ENCODE results near the gene SLFNL1. TPM values are rescaled to one million over a fixed set of nuclear protein-coding genes. Genes with fewer than 3 reads are reported as not detected.

The SLFNL1 gene
- polyA plus RNA-seq, 3 donors: 0.04 to 0.11 TPM; not detected in 1

GRCh38 chr1:41024953-41025352 lies 3.4 kb upstream of the SLFNL1 start:
- no peaks in the 10 kb centered on the region for H3K4me1 Mint-ChIP-seq
- no peaks in the 10 kb centered on the region for H4K20me1 ChIP-seq (ENCODE audit: insufficient read depth, low read length)
- H3K27me3 Mint-ChIP-seq (ENCODE audit: low read depth in 3 of 3): no peaks in the 10 kb centered on the region
- no peak overlapping the region for H3K27ac ChIP-seq (ENCODE audit: low read depth in 1 of 2, low read length in 2 of 2)
- H3K9me3 ChIP-seq (replicated peaks in 1 of 2; ENCODE audit: control insufficient read depth in 1 of 2, insufficient read depth in 1 of 2, low read length in 2 of 2): no peaks in the 10 kb centered on the region
- H2AFZ ChIP-seq (ENCODE audit: insufficient read depth, low read depth, low read length, poor library complexity, severe bottlenecking): no peak overlapping the region
- peaks cover 12 to 54% of the 10 kb centered on the region in 2 donors for H3K36me3 ChIP-seq (replicated peaks in 1 of 2; ENCODE audit: control insufficient read depth in 1 of 2, insufficient read depth in 2 of 2, low read length in 2 of 2)
- no peak overlapping the region for H3K9ac ChIP-seq (ENCODE audit: insufficient read depth, low read length, poor library complexity, severe bottlenecking)
- H3K27ac Mint-ChIP-seq: no peak overlapping the region
- H3K79me2 ChIP-seq (ENCODE audit: insufficient read depth, low read length): no peaks in the 10 kb centered on the region
- H3K9me3 Mint-ChIP-seq: no peaks in the 10 kb centered on the region
- H3K36me3 Mint-ChIP-seq: peaks cover 20 to 41% of the 10 kb centered on the region in 2 donors
- no peak overlapping the region for H3K4me3 Mint-ChIP-seq
- H3K4me2 ChIP-seq (replicated peaks; ENCODE audit: extremely low read depth, low read length, poor library complexity, severe bottlenecking): no peak overlapping the region
- TF ChIP-seq CTCF (IDR thresholded peaks at IDR 0.05): no peak
- H3K4me3 ChIP-seq (replicated peaks in 1 of 3; ENCODE audit: low read depth in 2 of 3, low read length in 3 of 3): no peak overlapping the region
- no peaks in the 10 kb centered on the region for H3K27me3 ChIP-seq (ENCODE audit: control insufficient read depth in 2 of 2, insufficient read depth in 2 of 2, low read length in 2 of 2)
- intact Hi-C loops (cut with micrococcal nuclease): no loop called here
- no peaks in the 10 kb centered on the region for H3K4me1 ChIP-seq (ENCODE audit: control insufficient read depth in 1 of 2, insufficient read depth in 2 of 2, low read length in 2 of 2)
- no peak for DNase-seq
- no CpG with 5 or more reads among the region's 2 CpGs for WGBS (ENCODE audit: insufficient coverage)

DNA sequence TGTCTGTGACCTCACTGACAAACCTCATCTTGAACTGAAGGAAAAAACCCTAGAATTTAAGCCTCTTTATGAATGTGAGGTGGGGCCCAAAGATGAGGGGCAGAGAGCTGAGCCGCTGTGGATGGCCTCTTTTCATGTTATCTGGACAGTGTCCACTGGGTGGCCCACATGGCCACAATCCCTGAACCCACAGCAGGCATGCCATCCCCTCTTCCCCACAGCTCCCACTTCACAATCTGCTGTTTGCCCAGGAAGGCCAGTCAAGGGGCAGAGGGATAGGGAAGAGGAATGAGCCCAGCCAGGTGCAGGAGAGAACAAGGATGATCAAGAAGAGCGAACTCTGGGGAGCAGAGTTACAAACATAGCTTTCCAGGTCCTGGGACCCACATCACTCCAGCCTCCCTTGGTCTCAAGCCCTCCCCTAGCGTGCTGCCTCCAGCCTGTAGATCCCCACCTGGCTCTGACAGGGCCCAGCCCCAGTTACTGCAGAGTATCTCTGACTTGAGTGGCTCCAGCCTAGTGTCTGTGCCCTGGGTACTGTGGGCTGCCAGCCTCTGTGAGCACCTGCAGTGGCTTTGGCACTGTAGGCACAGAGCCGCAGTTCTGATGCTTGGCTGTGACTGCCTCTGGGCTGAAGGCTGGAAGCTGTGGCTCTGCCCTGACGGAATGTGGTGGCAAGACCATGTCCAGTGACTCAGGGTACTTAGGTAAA lies 1.9 kb upstream of the SLFNL1 start:
- Histone ChIP-seq H3K4me2 (replicated peaks; ENCODE audit: extremely low read depth, low read length, poor library complexity, severe bottlenecking) (no peak overlapping the region), H3K4me1 (ENCODE audit: control insufficient read depth in 1 of 2, insufficient read depth in 2 of 2, low read length in 2 of 2) (no peaks in the 10 kb centered on the region), H3K9me3 (replicated peaks in 1 of 2; ENCODE audit: control insufficient read depth in 1 of 2, insufficient read depth in 1 of 2, low read length in 2 of 2) (no peaks in the 10 kb centered on the region), H3K9ac (ENCODE audit: insufficient read depth, low read length, poor library complexity, severe bottlenecking) (no peak overlapping the region), H3K4me3 (replicated peaks in 1 of 3; ENCODE audit: low read depth in 2 of 3, low read length in 3 of 3) (no peak overlapping the region), H3K27me3 (ENCODE audit: control insufficient read depth in 2 of 2, insufficient read depth in 2 of 2, low read length in 2 of 2) (no peaks in the 10 kb centered on the region), H3K79me2 (ENCODE audit: insufficient read depth, low read length) (no peaks in the 10 kb centered on the region), H3K27ac (ENCODE audit: low read depth in 1 of 2, low read length in 2 of 2) (no peak overlapping the region), H4K20me1 (ENCODE audit: insufficient read depth, low read length) (no peaks in the 10 kb centered on the region), H3K36me3 (replicated peaks in 1 of 2; ENCODE audit: control insufficient read depth in 1 of 2, insufficient read depth in 2 of 2, low read length in 2 of 2) (peaks cover 10 to 46% of the 10 kb centered on the region in 2 donors), H2AFZ (ENCODE audit: insufficient read depth, low read depth, low read length, poor library complexity, severe bottlenecking) (no peak overlapping the region)
- peaks cover 26 to 42% of the 10 kb centered on the region in 2 donors for H3K36me3 Mint-ChIP-seq
- H3K4me3 Mint-ChIP-seq: no peak overlapping the region
- intact Hi-C loops (cut with micrococcal nuclease): no loop called here
- peak overlapping the region in 2 of 7 donors; percentile 15 to 65 for H3K27ac Mint-ChIP-seq
- WGBS (ENCODE audit: insufficient coverage): 97% methylated on average over 4 of the region's 5 CpGs
- H3K27me3 Mint-ChIP-seq (ENCODE audit: low read depth in 3 of 3): no peaks in the 10 kb centered on the region
- no peak for DNase-seq
- H3K9me3 Mint-ChIP-seq: no peaks in the 10 kb centered on the region
- TF ChIP-seq CTCF (IDR thresholded peaks at IDR 0.05): no peak
- H3K4me1 Mint-ChIP-seq: no peaks in the 10 kb centered on the region

Measured in CD14-positive monocyte (primary cell).